Fibroblast of lung (primary cell): Measurements from ENCODE around the gene CLIP2.

Experiments used
- EZH2 ChIP-seq: IDR thresholded peaks from 2 replicates; pipeline ENCODE4 v1.5.1; 2012; ENCODE audit warnings: low read length, control low read depth, mild to moderate bottlenecking; ENCODE audit errors: missing control alignments
- TF ChIP-seq, protein P1 (sequence below), 2 donors: IDR thresholded peaks in 1 of 2; conservative IDR thresholded peaks in 1 of 2; 1 replicate in 1 of 2; 2 replicates in 1 of 2; pipeline ENCODE4 v1.5.1; 2011 to 2012; ENCODE audit warnings: low read length in 2 of 2, control low read depth in 1 of 2, inconsistent platforms in 1 of 2, low read depth in 1 of 2, mild to moderate bottlenecking in 1 of 2

- TF ChIP-seq, protein P1, sequence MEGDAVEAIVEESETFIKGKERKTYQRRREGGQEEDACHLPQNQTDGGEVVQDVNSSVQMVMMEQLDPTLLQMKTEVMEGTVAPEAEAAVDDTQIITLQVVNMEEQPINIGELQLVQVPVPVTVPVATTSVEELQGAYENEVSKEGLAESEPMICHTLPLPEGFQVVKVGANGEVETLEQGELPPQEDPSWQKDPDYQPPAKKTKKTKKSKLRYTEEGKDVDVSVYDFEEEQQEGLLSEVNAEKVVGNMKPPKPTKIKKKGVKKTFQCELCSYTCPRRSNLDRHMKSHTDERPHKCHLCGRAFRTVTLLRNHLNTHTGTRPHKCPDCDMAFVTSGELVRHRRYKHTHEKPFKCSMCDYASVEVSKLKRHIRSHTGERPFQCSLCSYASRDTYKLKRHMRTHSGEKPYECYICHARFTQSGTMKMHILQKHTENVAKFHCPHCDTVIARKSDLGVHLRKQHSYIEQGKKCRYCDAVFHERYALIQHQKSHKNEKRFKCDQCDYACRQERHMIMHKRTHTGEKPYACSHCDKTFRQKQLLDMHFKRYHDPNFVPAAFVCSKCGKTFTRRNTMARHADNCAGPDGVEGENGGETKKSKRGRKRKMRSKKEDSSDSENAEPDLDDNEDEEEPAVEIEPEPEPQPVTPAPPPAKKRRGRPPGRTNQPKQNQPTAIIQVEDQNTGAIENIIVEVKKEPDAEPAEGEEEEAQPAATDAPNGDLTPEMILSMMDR (conservative IDR thresholded peaks at IDR 0.05 in 1 of 2, IDR thresholded peaks at IDR 0.05 in 1 of 2; ENCODE audit: low read depth in 1 of 2, low read length in 2 of 2) = no peak
- TF ChIP-seq EZH2 = no peak
These were observed 35.9 kb upstream of the CLIP2 start for GRCh38 chr7:74253331-74253730.
